GM23338 (cell line): Measurements from ENCODE around the gene HOXA2. TPM values are rescaled to one million over a fixed set of nuclear protein-coding genes. Genes with fewer than 3 reads are reported as not detected.

Experiments
- ATAC-seq: fragments of 200-7000 bp; cut with Tn5 transposase; 3 replicates; pipeline ENCODE4 v1.9.1; 2020
- DNase-seq: peaks from one replicate; pipeline ENCODE4 v3.0.0-alpha.2; 2015; ENCODE audit warnings: low spot score
- H2AFZ ChIP-seq: fragments of 200-600 bp; sonication (generic); 2 replicates; pipeline ENCODE4 v1.8.0; 2016; ENCODE audit warnings: antibody characterized with exemption, mild to moderate bottlenecking, moderate library complexity
- H3F3A ChIP-seq: fragments of 200-600 bp; sonication (generic); replicated peaks from 2 replicates; pipeline ENCODE4 v1.8.0; 2017; ENCODE audit warnings: antibody characterized with exemption, mixed run types, low read depth
- H3K27ac ChIP-seq: fragments of 200-600 bp; sonication (generic); 2 replicates; pipeline ENCODE4 v1.6.1; 2016; ENCODE audit warnings: low read depth
- H3K27me3 ChIP-seq: fragments of 200-600 bp; sonication (generic); 2 replicates; pipeline ENCODE4 v1.8.0; 2016; ENCODE audit warnings: mild to moderate bottlenecking, mixed run types, moderate library complexity; ENCODE audit not compliant: insufficient read depth
- H3K36me3 ChIP-seq: fragments of 200-600 bp; sonication (generic); 2 replicates; pipeline ENCODE4 v1.8.0; 2016; ENCODE audit warnings: mild to moderate bottlenecking; ENCODE audit not compliant: insufficient read depth
- H3K4me1 ChIP-seq: fragments of 200-600 bp; sonication (generic); 2 replicates; pipeline ENCODE4 v1.8.0; 2016; ENCODE audit warnings: mild to moderate bottlenecking, moderate library complexity; ENCODE audit not compliant: insufficient read depth
- H3K4me2 ChIP-seq: fragments of 200-600 bp; sonication (generic); 2 replicates; pipeline ENCODE4 v1.7.1; 2017; ENCODE audit warnings: mixed run types
- H3K4me3 ChIP-seq: fragments of 200-600 bp; sonication (generic); 2 replicates; pipeline ENCODE4 v1.6.1; 2016; ENCODE audit warnings: mixed run types
- H3K79me2 ChIP-seq: fragments of 200-600 bp; sonication (generic); replicated peaks from 2 replicates; pipeline ENCODE4 v1.8.0; 2017; ENCODE audit warnings: mild to moderate bottlenecking; ENCODE audit not compliant: insufficient read depth
- H3K9me2 ChIP-seq: fragments of 200-600 bp; sonication (generic); 2 replicates; pipeline ENCODE4 v1.8.0; 2017; ENCODE audit not compliant: insufficient read depth
- H4K20me1 ChIP-seq: fragments of 200-600 bp; sonication (generic); replicated peaks from 2 replicates; pipeline ENCODE4 v1.8.0; 2017; ENCODE audit warnings: mild to moderate bottlenecking; ENCODE audit not compliant: insufficient read depth
- H3K27ac Mint-ChIP-seq: 2 replicates; pipeline ENCODE4 v1.8.0; 2020; ENCODE audit warnings: inconsistent platforms, mild to moderate bottlenecking, moderate library complexity, mixed read lengths
- H3K27me3 Mint-ChIP-seq: 3 replicates; pipeline ENCODE4 v1.8.0; 2022; ENCODE audit warnings: low read depth, mild to moderate bottlenecking, moderate library complexity, mixed read lengths, inconsistent platforms; ENCODE audit not compliant: insufficient read depth, poor library complexity
- H3K36me3 Mint-ChIP-seq: 3 replicates; pipeline ENCODE4 v1.8.0; 2021; ENCODE audit warnings: low read depth, mild to moderate bottlenecking, inconsistent platforms, moderate library complexity, mixed read lengths
- H3K4me1 Mint-ChIP-seq: 3 replicates; pipeline ENCODE4 v1.8.0; 2020; ENCODE audit warnings: mild to moderate bottlenecking, inconsistent platforms, mixed read lengths
- H3K4me3 Mint-ChIP-seq: 3 replicates; pipeline ENCODE4 v1.8.0; 2021; ENCODE audit warnings: moderate library complexity, mild to moderate bottlenecking, inconsistent platforms, mixed read lengths
- H3K9me3 Mint-ChIP-seq: 3 replicates; pipeline ENCODE4 v1.8.0; 2020; ENCODE audit warnings: moderate library complexity, mild to moderate bottlenecking, inconsistent platforms, mixed read lengths
- CREB1 ChIP-seq: fragments of 250-450 bp; sonication (Bioruptor Pico); IDR thresholded peaks from 2 replicates; pipeline ENCODE4 v1.5.0; 2020; ENCODE audit warnings: low read depth, mild to moderate bottlenecking, moderate library complexity
- CTCF ChIP-seq, 2 experiments: fragments of 200-600 bp in 1 of 2; sonication (generic) in 1 of 2; conservative IDR thresholded peaks; 2 replicates each; pipeline versions ENCODE4 v1.5.1 to v1.6.1; 2016 to 2017; ENCODE audit warnings: antibody characterized with exemption in 2 of 2, low read depth in 2 of 2, mild to moderate bottlenecking in 2 of 2, moderate library complexity in 1 of 2
- ETS1 ChIP-seq: IDR thresholded peaks from 2 replicates; pipeline ENCODE4 v1.6.1; 2016; ENCODE audit warnings: antibody characterized with exemption
- EZH2 ChIP-seq: fragments of 200-600 bp; sonication (generic); IDR thresholded peaks from one replicate; pipeline ENCODE4 v1.8.0; 2017; ENCODE audit warnings: antibody characterized with exemption, mild to moderate bottlenecking, low read depth; ENCODE audit not compliant: unreplicated experiment
- EZH2phosphoT487 ChIP-seq: fragments of 200-600 bp; sonication (generic); IDR thresholded peaks from one replicate; pipeline ENCODE4 v1.8.1; 2018; ENCODE audit warnings: antibody characterized with exemption; ENCODE audit not compliant: unreplicated experiment
- REST ChIP-seq: IDR thresholded peaks from one replicate; pipeline ENCODE4 v1.6.1; 2018; ENCODE audit warnings: antibody characterized with exemption; ENCODE audit not compliant: unreplicated experiment
- ZNF114 ChIP-seq: fragments of 250-450 bp; sonication (Bioruptor Pico); IDR thresholded peaks from 2 replicates; pipeline ENCODE4 v1.5.0; 2020; ENCODE audit warnings: mild to moderate bottlenecking, moderate library complexity
- ZNF462 ChIP-seq: fragments of 250-450 bp; sonication (Bioruptor Pico); IDR thresholded peaks from 2 replicates; pipeline ENCODE4 v1.5.0; 2020; ENCODE audit warnings: mild to moderate bottlenecking, moderate library complexity
- polyA plus RNA-seq: library from polyadenylated mRNA; unstranded; fragments of >200 nt; fragmentation: Nextera tagmentation; extraction: Ambion mirVana; gene quantifications from 2 replicates; pipeline ENCODE4 v1.2.1, GENCODE V29; 2016
- total RNA-seq: library from RNA; depleted of rRNA; stranded (reverse); fragments of >200 nt; shearing (Covaris generic); gene quantifications from 2 replicates; pipeline ENCODE4 v1.2.3, GENCODE V29; 2014

Gene HOXA2
- total and polyA plus RNA-seq, 2 experiments from 2014 or later: not detected

- TF ChIP-seq EZH2 (peak; percentile 62), ZNF114 (CRISPR knock-in tag) (no peak)
- Histone ChIP-seq H3K27me3 (peaks cover 100% of the 10 kb centered on the region), H3K79me2 (no peaks in the 10 kb centered on the region), H3K27ac (no peak overlapping the region), H4K20me1 (peaks cover 73% of the 10 kb centered on the region), H3K4me1 (peaks cover 14% of the 10 kb centered on the region; the same call in 1 of the 2 replicates), H3K4me2 (no peak overlapping the region), H3K9me2 (no peaks in the 10 kb centered on the region), H2AFZ (no peak overlapping the region), H3K4me3 (no peak overlapping the region), H3F3A (peaks cover 62% of the 10 kb centered on the region), H3K36me3 (no peaks in the 10 kb centered on the region)
- Mint-ChIP-seq H3K27ac (no peak overlapping the region), H3K4me1 (peaks cover 16% of the 10 kb centered on the region), H3K36me3 (no peaks in the 10 kb centered on the region), H3K27me3 (peaks cover 100% of the 10 kb centered on the region), H3K9me3 (peaks cover 6% of the 10 kb centered on the region; the same call in 1 of the 3 replicates), H3K4me3 (no peak overlapping the region)
- DNase-seq: peak; percentile 31
- ATAC-seq: peak; percentile 53
Observed at GRCh38 chr7:27123477-27124053, 21.1 kb upstream of the HOXA2 start.

- Histone ChIP-seq H3K79me2 (no peaks in the 10 kb centered on the region), H3K4me3 (no peak overlapping the region), H3K4me1 (peaks cover 20% of the 10 kb centered on the region), H3K4me2 (peak overlapping the region; percentile 42; the same call in 1 of the 2 replicates), H2AFZ (no peak overlapping the region), H3K27ac (no peak overlapping the region), H4K20me1 (peaks cover 71% of the 10 kb centered on the region), H3K9me2 (no peaks in the 10 kb centered on the region), H3F3A (peaks cover 62% of the 10 kb centered on the region), H3K27me3 (peaks cover 100% of the 10 kb centered on the region), H3K36me3 (no peaks in the 10 kb centered on the region)
- Mint-ChIP-seq H3K4me3 (no peak overlapping the region), H3K27ac (no peak overlapping the region), H3K4me1 (peaks cover 16% of the 10 kb centered on the region), H3K9me3 (peaks cover 6% of the 10 kb centered on the region; the same call in 1 of the 3 replicates), H3K27me3 (peaks cover 100% of the 10 kb centered on the region), H3K36me3 (no peaks in the 10 kb centered on the region)
- DNase-seq (peak; percentile 54), ATAC-seq (peak; percentile 66)
- TF ChIP-seq ZNF462 (CRISPR knock-in tag) (no peak), CREB1 (CRISPR knock-in tag) (no peak), CTCF (conservative IDR thresholded peaks at IDR 0.05; ENCODE audit: low read depth in 2 of 2) (no peak), EZH2phosphoT487 (peak; percentile 80), ETS1 (no peak), ZNF114 (CRISPR knock-in tag) (no peak), REST (no peak)
Observed at GRCh38 chr7:27123007-27123476, 20.6 kb upstream of the HOXA2 start.
